ENCODE measurements around the gene TMEM11. TPM values are rescaled to one million over a fixed set of nuclear protein-coding genes. Genes with fewer than 3 reads are reported as not detected.

The TMEM11 gene
- total and polyA plus RNA-seq, 2 donors (not counting 1 experiment from before 2014, with no cell fraction given), result 21.4 to 25.3 TPM

GRCh38 chr17:21183468-21183867, 30.5 kb downstream of the TMEM11 start:
- no peak overlapping the region for H3K4me2 ChIP-seq (replicated peaks; ENCODE audit: low read depth, low read length, poor library complexity, severe bottlenecking)
- H4K20me1 ChIP-seq (ENCODE audit: control insufficient read depth, insufficient read depth, low read length, poor library complexity, severe bottlenecking), result no peaks in the 10 kb centered on the region
- H3K36me3 ChIP-seq (replicated peaks in 1 of 2; ENCODE audit: control extremely low read depth in 1 of 2, control insufficient read depth in 1 of 2, extremely low read depth in 1 of 2, insufficient read depth in 2 of 2, low read length in 1 of 2), result peaks cover 0 to 35% of the 10 kb centered on the region in 2 experiments
- WGBS (ENCODE audit: insufficient coverage), result 87% methylated on average over 3 of the region's 5 CpGs
- ChIA-PET POLR2A (no interaction called here), CTCF (interaction anchor here (1.5 kb wide), 1 partner anchor 64 kb away, joined by 3 read pairs; no protein-coding TSS in a partner anchor)
- DNase-seq (no peak), ATAC-seq (ENCODE audit: low read depth) (no peak)
- H3K4me1 Mint-ChIP-seq, result no peaks in the 10 kb centered on the region
- no peak overlapping the region for H3K27ac ChIP-seq (ENCODE audit: low read length in 2 of 2)
- no peak overlapping the region for H3K27ac Mint-ChIP-seq
- no peaks in the 10 kb centered on the region for H3K27me3 Mint-ChIP-seq
- TF ChIP-seq CTCF (IDR thresholded peaks at IDR 0.05) (no peak), EZH2 (IDR thresholded peaks at IDR 0.05; ENCODE audit: borderline replicate concordance, insufficient read depth, low read depth, low read length, poor library complexity, severe bottlenecking) (no peak)
- H3K9ac ChIP-seq (ENCODE audit: low read length), result no peak overlapping the region
- H3K27me3 ChIP-seq (replicated peaks in 1 of 4; ENCODE audit: control extremely low read depth in 1 of 4, control insufficient read depth in 3 of 4, insufficient read depth in 4 of 4, low read length in 3 of 4), result no peaks in the 10 kb centered on the region
- H3K4me3 Mint-ChIP-seq, result no peak overlapping the region
- no peak overlapping the region for H2AFZ ChIP-seq (ENCODE audit: insufficient read depth, low read depth, low read length, poor library complexity, severe bottlenecking)
- intact Hi-C loops (cut with micrococcal nuclease), result no loop called here
- H3K4me1 ChIP-seq (ENCODE audit: control insufficient read depth in 2 of 2, insufficient read depth in 2 of 2, low read length in 2 of 2), result no peaks in the 10 kb centered on the region
- no peaks in the 10 kb centered on the region for H3K79me2 ChIP-seq (ENCODE audit: control insufficient read depth, insufficient read depth, low read length)
- H3K4me3 ChIP-seq (ENCODE audit: control extremely low read depth in 1 of 5, extremely low read depth in 1 of 5, insufficient read depth in 1 of 5, low read depth in 2 of 5, low read length in 4 of 5), result no peak overlapping the region
- no peaks in the 10 kb centered on the region for H3K9me3 ChIP-seq (ENCODE audit: control extremely low read depth in 1 of 3, control insufficient read depth in 2 of 3, insufficient read depth in 1 of 3, low read length in 2 of 3)
- H3K9me3 Mint-ChIP-seq (ENCODE audit: insufficient read depth), result no peaks in the 10 kb centered on the region

GRCh38 chr17:21177854-21178600, 35.9 kb downstream of the TMEM11 start:
- H3K9me3 ChIP-seq (ENCODE audit: control extremely low read depth in 1 of 3, control insufficient read depth in 2 of 3, insufficient read depth in 1 of 3, low read length in 2 of 3), result no peaks in the 10 kb centered on the region
- peaks cover 0 to 14% of the 10 kb centered on the region in 2 experiments for H3K36me3 ChIP-seq (replicated peaks in 1 of 2; ENCODE audit: control extremely low read depth in 1 of 2, control insufficient read depth in 1 of 2, extremely low read depth in 1 of 2, insufficient read depth in 2 of 2, low read length in 1 of 2)
- H3K27me3 ChIP-seq (replicated peaks in 1 of 4; ENCODE audit: control extremely low read depth in 1 of 4, control insufficient read depth in 3 of 4, insufficient read depth in 4 of 4, low read length in 3 of 4), result no peaks in the 10 kb centered on the region
- intact Hi-C loops (cut with micrococcal nuclease), result no loop called here
- H3K4me3 Mint-ChIP-seq, result no peak overlapping the region
- H4K20me1 ChIP-seq (ENCODE audit: control insufficient read depth, insufficient read depth, low read length, poor library complexity, severe bottlenecking), result no peaks in the 10 kb centered on the region
- no peaks in the 10 kb centered on the region for H3K27me3 Mint-ChIP-seq
- no peak for DNase-seq
- H3K79me2 ChIP-seq (ENCODE audit: control insufficient read depth, insufficient read depth, low read length), result no peaks in the 10 kb centered on the region
- POLR2A ChIA-PET, result interaction anchor here (0.6 kb wide), 1 partner anchor 135 kb away, joined by 6 read pairs; the partner anchor contains the start of gene USP22
- H3K9ac ChIP-seq (ENCODE audit: low read length), result no peak overlapping the region
- no peak overlapping the region for H3K4me3 ChIP-seq (ENCODE audit: control extremely low read depth in 1 of 5, extremely low read depth in 1 of 5, insufficient read depth in 1 of 5, low read depth in 2 of 5, low read length in 4 of 5)
- no peak overlapping the region for H3K27ac ChIP-seq (ENCODE audit: low read length in 2 of 2)
- no peak overlapping the region for H2AFZ ChIP-seq (ENCODE audit: insufficient read depth, low read depth, low read length, poor library complexity, severe bottlenecking)
- no peaks in the 10 kb centered on the region for H3K4me1 Mint-ChIP-seq
- WGBS (ENCODE audit: insufficient coverage), result 98% methylated on average over 12 of the region's 13 CpGs
- no peak overlapping the region for H3K4me2 ChIP-seq (replicated peaks; ENCODE audit: low read depth, low read length, poor library complexity, severe bottlenecking)
- no peak overlapping the region for H3K27ac Mint-ChIP-seq
- H3K4me1 ChIP-seq (ENCODE audit: control insufficient read depth in 2 of 2, insufficient read depth in 2 of 2, low read length in 2 of 2), result no peaks in the 10 kb centered on the region
- ATAC-seq (ENCODE audit: low read depth), result no peak
- TF ChIP-seq EZH2 (IDR thresholded peaks at IDR 0.05; ENCODE audit: borderline replicate concordance, insufficient read depth, low read depth, low read length, poor library complexity, severe bottlenecking) (no peak), CTCF (IDR thresholded peaks at IDR 0.05) (no peak)
- CTCF ChIA-PET, result interaction anchor here (1.7 kb wide), 1 partner anchor 58 kb away, joined by 4 read pairs; no protein-coding TSS in a partner anchor
- no peaks in the 10 kb centered on the region for H3K9me3 Mint-ChIP-seq (ENCODE audit: insufficient read depth)
